ENCODE data around the gene ATG3. TPM values are rescaled to one million over a fixed set of nuclear protein-coding genes. Genes with fewer than 3 reads are reported as not detected.

The ATG3 gene
- total and polyA plus RNA-seq, 9 of the 15 experiments (the other 6 are each of a cell fraction or from before 2014, with no cell fraction given), result 48.7 to 107 (median 64.7) TPM

GRCh38 chr3:112607863-112608262 lies 46.1 kb upstream of the ATG3 start:
- ChIA-PET POLR2A (no interaction called here), CTCF (ENCODE audit: low intra/inter-chr PET ratio) (no interaction called here)
- Histone ChIP-seq H3K9me1 (ENCODE audit: control insufficient read depth, insufficient read depth, low read length) (no peaks in the 10 kb centered on the region), H3K4me1 (replicated peaks in 1 of 2; ENCODE audit: control insufficient read depth in 2 of 2, insufficient read depth in 2 of 2, low read length in 2 of 2) (peaks cover 0 to 2% of the 10 kb centered on the region in 2 experiments; a peak in 1 of 5 replicates), H3K79me2 (ENCODE audit: control insufficient read depth, insufficient read depth, low read length) (no peaks in the 10 kb centered on the region), H4K20me1 (replicated peaks; ENCODE audit: control insufficient read depth, insufficient read depth, low read length) (no peaks in the 10 kb centered on the region), H3K9ac (ENCODE audit: insufficient read depth in 1 of 2, low read depth in 2 of 2, low read length in 2 of 2) (no peak overlapping the region), H3K4me2 (ENCODE audit: insufficient read depth, low read length) (no peak overlapping the region), H3K36me3 (ENCODE audit: control insufficient read depth, insufficient read depth, low read length) (no peaks in the 10 kb centered on the region), H3K9me3 (replicated peaks; ENCODE audit: control insufficient read depth, insufficient read depth, low read depth, low read length) (no peaks in the 10 kb centered on the region; the same call in 1 of the 2 replicates), H3K27me3 (ENCODE audit: control insufficient read depth in 2 of 2, insufficient read depth in 2 of 2, low read length in 2 of 2) (no peaks in the 10 kb centered on the region), H3K27ac (ENCODE audit: extremely low read depth, low read depth, low read length) (no peak overlapping the region), H2AFZ (ENCODE audit: low read depth, low read length) (no peak overlapping the region), H3K4me3 (no peak overlapping the region)
- ATAC-seq, result no peak
- intact Hi-C loops (cut with micrococcal nuclease) (no loop called here), in situ Hi-C loops (cut with MboI) (no loop called here)
- DNase-seq (ENCODE audit: extremely low read depth in 1 of 4, low spot score in 3 of 4), result no peak
- no TSS peak for BruUV-seq (replicated peaks)
- no peak for FAIRE-seq
- no peak for TF ChIP-seq SRF (CRISPR knock-in tag; IDR thresholded peaks at IDR 0.05)
- TF ChIP-seq PRDM10 (IDR thresholded peaks at IDR 0.05; ENCODE audit: partially characterized antibody), result no peak
- TF ChIP-seq SIX5 (IDR thresholded peaks at IDR 0.05; ENCODE audit: borderline replicate concordance in 1 of 2, insufficient read depth in 1 of 2, low read depth in 1 of 2, low read length in 2 of 2), result no peak
- TF ChIP-seq CCAR2 (IDR thresholded peaks at IDR 0.05; ENCODE audit: low read depth, low read length), result no peak
- no peak for TF ChIP-seq TSC22D4 (tag; IDR thresholded peaks at IDR 0.05)
- no peak for TF ChIP-seq CHD4 (IDR thresholded peaks at IDR 0.05; ENCODE audit: insufficient read depth, insufficient replicate concordance, low read depth, low read length, poor library complexity, severe bottlenecking)
- no peak for TF ChIP-seq RBBP5 (IDR thresholded peaks at IDR 0.05; ENCODE audit: borderline replicate concordance, insufficient read depth, low read length, poor library complexity, severe bottlenecking)
